ENCODE measurements around the gene ESR2. TPM values are rescaled to one million over a fixed set of nuclear protein-coding genes. Genes with fewer than 3 reads are reported as not detected.

Gene ESR2
- total RNA-seq, 1 donor from 2014 or later = not detected

- no peak for TF ChIP-seq CTCF (IDR thresholded peaks at IDR 0.05; ENCODE audit: unreplicated experiment)
- no peak for DNase-seq (ENCODE audit: low spot score)
- H3K36me3 Mint-ChIP-seq (ENCODE audit: low read depth, unreplicated experiment) = no peaks in the 10 kb centered on the region
- H3K27me3 Mint-ChIP-seq (ENCODE audit: unreplicated experiment) = peaks cover 4% of the 10 kb centered on the region
- no peak overlapping the region for H3K4me3 Mint-ChIP-seq (ENCODE audit: unreplicated experiment)
- H3K27ac Mint-ChIP-seq (ENCODE audit: unreplicated experiment) = no peak overlapping the region
- no peaks in the 10 kb centered on the region for H3K9me3 Mint-ChIP-seq (ENCODE audit: unreplicated experiment)
- peaks cover 3% of the 10 kb centered on the region for H3K4me1 Mint-ChIP-seq (ENCODE audit: unreplicated experiment)
Observed at GRCh38 chr14:64060199-64060545, 234.0 kb downstream of the ESR2 start.

- H3K27ac Mint-ChIP-seq (ENCODE audit: unreplicated experiment) = no peak overlapping the region
- H3K27me3 Mint-ChIP-seq (ENCODE audit: unreplicated experiment) = peaks cover 4% of the 10 kb centered on the region
- no peaks in the 10 kb centered on the region for H3K36me3 Mint-ChIP-seq (ENCODE audit: low read depth, unreplicated experiment)
- peaks cover 3% of the 10 kb centered on the region for H3K4me1 Mint-ChIP-seq (ENCODE audit: unreplicated experiment)
- no peak overlapping the region for H3K4me3 Mint-ChIP-seq (ENCODE audit: unreplicated experiment)
- no peak for TF ChIP-seq CTCF (IDR thresholded peaks at IDR 0.05; ENCODE audit: unreplicated experiment)
- no peaks in the 10 kb centered on the region for H3K9me3 Mint-ChIP-seq (ENCODE audit: unreplicated experiment)
- DNase-seq (ENCODE audit: low spot score) = no peak
Observed at GRCh38 chr14:64059454-64060198, 234.5 kb downstream of the ESR2 start.

GRCh38 chr14:64053694-64054669 lies 240.2 kb downstream of the ESR2 start:
- Mint-ChIP-seq H3K36me3 (ENCODE audit: low read depth, unreplicated experiment) (peaks cover 5% of the 10 kb centered on the region), H3K27me3 (ENCODE audit: unreplicated experiment) (no peaks in the 10 kb centered on the region), H3K4me1 (ENCODE audit: unreplicated experiment) (no peaks in the 10 kb centered on the region), H3K27ac (ENCODE audit: unreplicated experiment) (no peak overlapping the region), H3K9me3 (ENCODE audit: unreplicated experiment) (no peaks in the 10 kb centered on the region), H3K4me3 (ENCODE audit: unreplicated experiment) (no peak overlapping the region)
- DNase-seq (ENCODE audit: low spot score) = no peak
- TF ChIP-seq CTCF (IDR thresholded peaks at IDR 0.05; ENCODE audit: unreplicated experiment) = no peak

DNA sequence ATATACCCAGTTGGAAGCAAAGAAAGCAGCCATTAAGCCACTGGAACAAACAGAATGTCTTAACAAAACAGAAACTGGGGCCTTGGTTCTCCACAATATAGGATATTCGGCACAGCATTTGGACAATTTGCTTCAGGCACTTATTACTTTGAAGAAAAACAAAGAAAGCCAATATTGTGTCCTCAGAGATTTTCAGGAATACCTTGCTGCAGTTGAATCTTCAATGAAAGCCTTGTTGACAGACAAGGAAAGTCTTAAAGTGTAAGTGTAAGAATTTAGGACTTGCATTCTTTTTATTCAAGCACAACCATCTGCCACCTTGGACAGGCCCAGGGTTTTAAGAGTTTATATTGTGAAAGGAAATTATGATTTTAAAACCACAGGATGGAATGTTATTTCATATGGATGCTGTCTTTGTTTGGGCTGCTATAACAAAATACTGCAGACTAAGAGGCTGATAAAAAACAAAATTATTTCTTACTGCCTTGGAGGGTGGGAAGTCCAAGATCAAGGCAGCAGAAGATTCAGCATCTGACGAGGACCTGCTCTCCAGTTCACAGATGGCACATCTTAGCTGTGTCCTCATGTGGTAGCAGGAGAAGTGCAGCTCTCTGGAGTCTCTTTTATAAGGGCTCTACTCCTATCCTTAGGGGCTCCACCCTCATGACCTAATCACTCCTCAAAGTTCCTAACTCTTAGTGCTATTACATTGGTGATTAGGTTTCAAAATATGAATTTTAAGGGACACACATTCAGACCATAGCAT lies 244.4 kb downstream of the ESR2 start:
- no peaks in the 10 kb centered on the region for H3K9me3 Mint-ChIP-seq (ENCODE audit: unreplicated experiment)
- no peaks in the 10 kb centered on the region for H3K27me3 Mint-ChIP-seq (ENCODE audit: unreplicated experiment)
- no peak overlapping the region for H3K27ac Mint-ChIP-seq (ENCODE audit: unreplicated experiment)
- DNase-seq (ENCODE audit: low spot score) = no peak
- no peaks in the 10 kb centered on the region for H3K4me1 Mint-ChIP-seq (ENCODE audit: unreplicated experiment)
- TF ChIP-seq CTCF (IDR thresholded peaks at IDR 0.05; ENCODE audit: unreplicated experiment) = no peak
- peaks cover 11% of the 10 kb centered on the region for H3K36me3 Mint-ChIP-seq (ENCODE audit: low read depth, unreplicated experiment)
- H3K4me3 Mint-ChIP-seq (ENCODE audit: unreplicated experiment) = no peak overlapping the region
